GM18526 (cell line): ENCODE results near the gene LHCGR.

Experiments used
- POLR2A ChIP-seq: IDR thresholded peaks from 3 replicates; pipeline ENCODE4 v1.6.1; 2011; ENCODE audit not compliant: insufficient read length; ENCODE audit errors: extremely low read depth

LHCGR gene

DNA sequence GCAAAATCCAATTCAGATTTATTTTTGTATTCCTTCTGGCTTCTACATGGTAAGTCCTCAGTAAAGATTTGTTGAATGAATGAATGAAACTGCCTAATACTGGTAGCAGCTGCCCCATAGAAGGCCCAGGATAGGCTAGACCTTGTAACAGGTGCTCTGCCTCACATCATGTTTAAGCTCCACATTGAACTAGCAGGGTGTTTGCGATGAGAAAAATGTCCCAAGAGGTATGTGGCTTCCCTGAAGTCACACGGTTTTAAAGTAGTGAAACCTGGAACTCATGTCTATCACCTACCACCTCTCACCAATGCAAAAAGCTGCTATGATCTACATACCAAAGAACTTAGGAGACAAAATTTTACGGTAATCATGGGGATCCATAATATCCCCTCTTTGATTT is 765 bp upstream of the LHCGR start:
- TF ChIP-seq POLR2A, result no peak

DNA sequence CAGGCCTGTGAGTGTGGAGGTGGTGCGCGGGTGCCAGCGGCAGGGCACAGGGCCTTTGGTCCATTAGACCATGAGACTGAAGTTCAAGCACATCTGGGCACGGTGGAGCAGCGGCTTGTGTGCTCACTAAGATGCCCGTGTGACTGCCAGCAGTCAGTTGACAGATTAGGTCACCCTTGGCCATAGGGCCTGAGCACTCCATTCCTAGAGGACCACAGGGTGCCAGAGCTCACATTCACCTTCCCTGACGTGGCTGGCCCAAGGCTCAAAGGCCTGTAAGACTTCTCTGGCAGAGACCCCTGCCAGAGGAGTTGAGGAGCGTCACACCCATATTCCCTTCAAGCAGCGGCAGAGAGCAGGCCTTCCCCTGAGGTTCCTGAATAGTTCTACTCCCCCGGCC is 650 bp downstream of the LHCGR start:
- no peak for TF ChIP-seq POLR2A

DNA sequence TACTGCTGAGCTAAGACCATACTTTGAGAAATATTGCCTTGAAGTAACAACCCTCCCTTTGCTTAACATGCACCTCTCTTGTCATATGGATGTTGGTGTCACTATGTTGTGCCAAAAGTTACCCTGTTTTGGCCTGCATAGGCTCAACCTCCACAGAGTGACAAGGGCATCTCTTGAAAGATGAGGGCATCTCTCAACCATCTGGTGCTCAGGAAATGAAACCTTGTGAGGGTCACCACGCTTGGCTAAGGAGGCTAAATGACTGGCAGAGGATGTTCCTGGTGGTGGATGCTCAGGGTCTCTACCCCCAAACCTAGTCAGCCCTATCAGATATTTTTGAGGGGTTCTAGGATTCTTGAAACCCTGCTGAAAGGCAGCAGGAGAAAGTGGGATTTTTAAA is 2.3 kb downstream of the LHCGR start:
- TF ChIP-seq POLR2A, result no peak

DNA sequence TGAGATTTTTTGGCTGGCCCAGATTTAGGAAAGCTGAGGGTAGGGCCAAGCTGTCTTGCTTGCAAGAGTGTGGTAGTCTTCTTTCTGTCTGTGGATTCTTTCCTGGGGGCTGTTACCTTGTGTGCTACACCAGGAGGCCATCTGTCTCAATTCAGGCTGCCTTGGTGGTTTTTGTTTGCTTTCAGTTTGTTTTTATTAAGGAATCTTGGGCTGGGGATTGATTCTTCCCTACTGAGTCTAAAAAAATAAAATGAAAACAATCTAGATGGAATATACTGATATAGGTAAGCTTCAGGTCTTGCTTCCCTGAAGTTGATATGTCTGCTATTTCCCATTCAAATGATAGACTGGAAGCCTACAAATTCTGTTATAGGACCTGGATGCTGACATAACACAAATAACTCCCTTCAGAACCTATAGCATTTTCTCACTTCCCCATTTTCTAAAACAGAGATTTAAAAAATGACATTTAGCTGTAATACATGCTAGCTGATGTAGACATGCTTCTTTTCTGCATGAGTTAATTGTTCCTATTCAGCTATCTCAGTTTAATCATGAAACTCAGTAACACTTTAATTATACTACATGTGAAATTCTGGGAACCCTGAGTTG is 5.3 kb downstream of the LHCGR start:
- no peak for TF ChIP-seq POLR2A

DNA sequence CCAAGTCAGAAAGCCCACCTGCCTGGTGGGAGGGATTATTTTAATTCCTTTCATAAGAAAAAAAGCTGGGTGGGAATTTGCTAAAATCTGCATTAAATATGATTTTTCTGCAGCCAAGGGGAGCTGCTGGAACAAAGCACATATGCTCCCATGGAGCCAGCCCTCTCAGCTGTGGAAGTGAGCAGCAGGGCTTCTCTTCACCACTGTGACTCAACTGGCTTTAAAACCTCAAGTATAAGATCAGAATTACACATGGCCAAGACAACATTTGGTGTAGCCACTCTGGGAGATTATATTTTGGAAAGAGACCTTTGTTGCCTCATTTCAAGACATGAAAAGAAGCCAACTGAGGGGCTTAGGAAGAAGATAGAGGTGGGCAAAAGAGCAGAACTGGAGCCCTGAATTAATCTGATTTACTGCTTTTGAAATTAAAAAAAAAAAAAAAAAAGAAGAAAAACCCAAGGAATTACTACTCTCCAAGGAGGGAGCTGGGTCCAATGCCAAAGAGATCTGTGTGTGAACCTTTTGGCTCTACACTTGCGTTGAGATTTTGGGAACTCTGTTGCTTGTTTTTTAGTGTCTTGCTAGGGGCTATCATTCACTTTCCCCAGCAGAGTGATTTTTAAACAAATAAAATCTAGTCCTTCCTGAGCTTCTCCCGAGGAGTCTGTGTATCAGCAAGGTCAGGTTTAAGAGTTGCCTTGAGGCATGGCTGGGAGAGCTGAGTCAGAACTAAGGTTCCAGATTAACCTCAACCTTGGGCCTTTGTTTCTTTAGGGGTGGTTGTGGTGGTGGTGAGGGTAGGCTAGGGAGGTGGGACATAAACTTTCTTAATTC is 6.0 kb downstream of the LHCGR start:
- no peak for TF ChIP-seq POLR2A

DNA sequence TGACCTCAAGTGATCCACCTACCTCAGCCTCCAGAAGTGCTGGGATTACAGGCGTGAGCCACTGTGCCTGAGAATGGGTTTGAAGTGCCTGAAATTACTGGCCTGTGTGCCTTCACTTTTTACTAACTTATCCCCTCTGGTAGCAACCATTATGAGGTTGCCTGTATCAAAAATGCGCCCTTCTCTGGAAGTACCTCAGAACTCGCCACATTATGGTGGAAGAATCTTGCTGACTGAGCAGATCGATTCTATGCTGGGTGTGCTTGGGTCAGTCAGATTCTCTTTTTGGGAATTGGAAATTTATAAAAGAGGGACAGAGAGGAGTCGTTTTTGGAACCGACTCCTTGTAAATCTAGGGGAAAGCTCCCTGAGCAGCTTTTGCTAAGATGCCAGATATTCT is 8.2 kb downstream of the LHCGR start:
- TF ChIP-seq POLR2A, result no peak

DNA sequence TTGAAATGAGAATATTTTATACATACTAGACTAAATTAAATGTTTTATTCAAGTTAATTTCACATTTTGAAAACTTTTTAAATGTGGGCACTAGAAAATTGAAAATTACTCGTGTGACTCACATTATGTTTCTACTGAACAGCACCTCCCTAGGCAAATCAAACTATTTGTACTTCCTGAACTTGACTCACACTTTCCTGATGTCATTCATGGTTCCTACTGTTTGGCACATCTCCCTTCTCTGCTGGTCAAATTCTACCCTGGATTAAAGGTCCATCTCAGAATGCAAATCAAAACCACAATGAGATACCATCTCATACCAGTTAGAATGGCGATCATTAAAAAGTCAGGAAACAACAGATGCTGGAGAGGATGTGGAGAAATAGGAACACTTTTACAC is 16.7 kb downstream of the LHCGR start:
- no peak for TF ChIP-seq POLR2A

DNA sequence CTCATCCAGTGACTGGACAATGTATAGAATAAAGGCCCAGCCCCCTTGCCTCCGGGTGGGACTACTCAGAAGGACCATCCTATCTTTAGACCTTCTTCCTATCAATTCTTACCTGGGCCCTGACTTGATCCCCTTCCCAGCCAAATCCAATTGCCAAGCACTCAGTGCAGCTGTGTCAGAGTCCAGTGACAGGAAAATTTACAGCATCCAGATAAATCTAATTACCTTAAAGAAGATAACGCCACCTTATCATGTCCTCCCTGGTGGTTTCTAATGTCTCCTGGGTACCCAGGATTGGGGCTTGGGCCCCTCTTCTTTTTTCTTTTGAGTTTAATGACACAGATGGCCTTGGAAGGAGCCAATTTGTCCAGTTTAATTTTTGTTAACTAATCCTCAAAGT is 19.3 kb downstream of the LHCGR start:
- no peak for TF ChIP-seq POLR2A

DNA sequence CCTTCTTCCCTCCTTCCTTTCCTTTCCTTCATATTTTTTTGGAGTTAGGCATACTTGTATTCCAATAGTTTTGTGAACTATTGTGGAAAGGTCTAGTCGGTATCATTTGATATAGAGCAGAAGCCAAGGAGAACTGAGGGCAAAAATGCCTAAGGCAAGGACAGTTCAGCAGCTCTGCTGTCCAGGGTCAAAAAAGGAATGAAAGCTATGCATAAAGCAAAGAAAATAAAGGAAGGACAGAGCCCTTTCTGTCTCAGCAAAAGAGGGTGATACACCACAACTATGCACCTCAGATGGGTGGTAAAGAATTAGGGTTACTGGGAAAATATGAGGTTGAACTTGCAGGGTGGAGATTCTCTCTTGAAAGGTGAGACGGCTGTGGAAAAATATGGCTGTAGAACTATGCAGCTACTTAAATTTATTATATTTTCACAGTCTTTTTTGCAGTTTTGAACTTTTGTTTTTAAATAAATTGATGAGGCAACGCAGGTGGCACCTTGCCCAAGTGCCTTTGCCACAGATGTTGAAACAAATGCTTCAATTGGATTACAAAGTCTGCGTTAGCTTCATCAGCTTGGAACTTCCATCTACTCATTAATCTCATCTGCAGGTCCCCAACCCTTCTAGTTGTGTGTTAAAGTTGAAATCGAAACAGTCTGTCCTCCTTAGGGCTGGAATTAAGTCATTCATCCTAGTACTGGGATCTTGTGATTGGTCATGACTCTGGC is 20.8 kb downstream of the LHCGR start:
- TF ChIP-seq POLR2A, result no peak

DNA sequence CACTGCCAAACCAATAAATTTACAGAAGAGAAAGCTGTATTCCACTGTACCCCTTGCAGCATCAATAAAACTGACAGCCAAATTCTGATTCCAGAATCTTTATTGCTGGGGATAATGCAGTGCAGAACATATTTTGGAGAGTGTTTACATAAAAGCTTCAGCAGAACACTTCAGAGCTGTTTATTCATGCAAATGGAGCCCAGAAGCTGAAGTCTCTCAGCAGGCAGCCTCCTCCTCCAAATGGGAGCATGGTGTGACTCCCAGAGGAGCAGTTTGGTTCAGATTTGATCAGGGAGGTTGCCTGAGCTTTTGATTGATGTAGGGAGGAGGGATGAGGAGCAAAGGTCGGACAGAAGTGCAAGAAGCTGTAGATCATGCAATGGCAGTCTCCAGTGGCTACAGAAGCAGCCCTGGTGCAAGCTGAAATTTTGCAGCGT is 22.4 kb downstream of the LHCGR start:
- TF ChIP-seq POLR2A, result no peak

DNA sequence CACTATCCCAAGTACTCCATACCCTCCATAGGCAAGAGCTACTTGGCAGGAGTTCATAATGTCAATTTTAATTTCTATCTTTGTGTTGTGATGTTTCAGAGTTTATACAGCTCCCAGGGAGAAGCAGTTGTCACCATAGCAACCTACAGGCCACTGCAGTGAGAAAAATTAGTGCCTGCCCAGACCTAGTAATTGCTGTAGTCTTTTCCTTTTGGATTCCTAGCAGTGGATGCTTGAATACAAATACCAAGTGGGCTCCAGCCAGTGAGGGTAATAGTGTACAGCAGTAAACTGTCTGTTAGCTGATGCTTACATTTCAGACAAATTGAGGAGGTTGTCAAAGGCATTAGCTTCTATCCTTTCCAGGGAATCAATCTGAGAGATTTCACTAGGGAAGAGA is 26.7 kb downstream of the LHCGR start:
- TF ChIP-seq POLR2A, result no peak

DNA sequence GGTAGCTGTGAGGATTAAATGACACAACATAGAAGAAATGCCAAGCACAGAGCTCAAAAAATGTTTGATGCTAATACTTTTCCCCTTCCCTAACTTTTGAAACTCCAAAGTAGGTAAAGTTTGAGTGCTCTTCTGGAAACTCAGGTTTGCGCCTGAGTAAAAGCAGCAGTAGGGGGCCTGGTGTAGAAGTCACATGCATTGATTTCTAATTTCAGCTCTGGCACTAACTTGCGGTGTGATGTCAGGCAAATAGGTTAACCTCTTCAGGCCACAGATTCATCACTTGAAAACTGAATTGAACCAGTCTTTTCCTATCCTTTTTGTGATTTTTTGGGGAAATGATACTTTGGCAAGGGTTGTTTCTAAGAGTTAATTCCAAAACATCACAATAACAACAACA is 27.2 kb downstream of the LHCGR start:
- TF ChIP-seq POLR2A, result no peak

DNA sequence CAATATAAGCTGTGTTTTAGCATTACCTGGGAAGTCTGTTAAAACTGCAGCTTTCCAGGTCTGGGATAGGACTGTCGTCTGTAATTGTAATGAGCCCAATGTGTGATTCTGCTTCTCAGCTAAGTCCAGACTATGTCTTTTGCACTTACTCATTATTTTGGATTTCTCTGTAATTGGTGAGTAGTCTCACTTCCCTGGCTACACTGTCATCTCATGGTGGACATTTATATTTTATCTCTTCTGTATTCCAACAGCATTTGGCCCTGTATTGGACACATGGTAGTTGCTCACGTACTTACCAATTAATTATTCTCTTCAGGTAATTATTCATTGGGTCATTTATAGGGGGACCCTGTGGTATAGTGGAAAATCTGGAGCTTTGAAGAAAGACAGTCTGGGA is 28.0 kb downstream of the LHCGR start:
- TF ChIP-seq POLR2A, result no peak

DNA sequence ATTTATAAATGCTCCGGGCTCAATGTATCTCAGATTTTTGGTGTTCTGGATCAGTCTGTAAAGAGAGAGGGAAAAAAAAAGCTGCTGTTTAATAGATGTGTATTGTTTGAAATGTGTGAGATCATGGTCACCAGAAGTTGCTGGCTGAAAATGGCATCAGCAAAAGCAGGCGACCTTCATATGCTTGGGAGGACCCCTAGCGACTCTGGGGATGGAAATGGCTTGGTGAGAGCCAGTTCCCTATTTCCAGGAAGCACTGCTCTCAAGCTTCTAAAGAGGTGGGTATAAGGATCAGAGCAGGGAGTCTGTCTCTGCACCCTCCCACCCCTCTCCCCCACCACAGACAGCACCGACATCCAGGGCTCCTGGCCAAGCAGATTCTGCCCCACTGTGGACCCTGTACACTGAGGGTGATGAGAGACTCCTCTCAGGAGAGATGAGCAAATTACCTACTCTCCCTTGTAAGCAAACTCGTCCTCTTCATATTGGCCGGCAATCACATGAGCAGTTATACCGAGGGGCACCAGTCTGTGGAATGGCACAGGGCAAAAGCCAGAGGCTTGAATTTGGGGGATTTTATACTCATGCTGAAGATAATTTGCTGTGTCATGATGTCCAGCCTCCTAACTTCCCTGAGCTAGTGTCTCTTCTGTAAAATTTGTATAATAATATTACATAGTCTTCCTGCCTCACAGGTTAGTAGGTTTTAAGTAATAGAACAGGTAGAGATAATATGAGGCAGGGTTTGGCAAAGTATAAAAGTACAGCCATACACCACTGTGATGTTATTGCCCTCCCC is 29.6 kb downstream of the LHCGR start:
- TF ChIP-seq POLR2A, result no peak

DNA sequence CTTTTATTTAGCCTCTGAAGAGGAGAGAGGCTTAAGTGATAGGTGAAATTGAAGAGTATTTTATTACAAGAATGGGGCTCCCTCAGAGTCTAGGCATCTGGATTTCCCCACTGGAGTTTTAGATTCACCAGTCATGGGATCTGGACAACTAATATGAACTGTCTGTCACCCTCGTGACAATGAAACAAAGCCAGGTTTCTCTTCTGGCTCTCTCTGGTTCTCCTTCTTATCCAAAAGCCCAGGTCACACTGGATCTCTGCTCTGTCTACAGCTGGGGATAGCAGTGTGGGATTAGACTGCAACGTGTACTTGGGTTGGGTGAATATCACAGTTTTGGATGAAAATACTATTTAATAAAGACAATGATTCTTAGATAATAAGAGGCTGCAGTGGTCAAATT is 31.2 kb downstream of the LHCGR start:
- TF ChIP-seq POLR2A, result no peak

DNA sequence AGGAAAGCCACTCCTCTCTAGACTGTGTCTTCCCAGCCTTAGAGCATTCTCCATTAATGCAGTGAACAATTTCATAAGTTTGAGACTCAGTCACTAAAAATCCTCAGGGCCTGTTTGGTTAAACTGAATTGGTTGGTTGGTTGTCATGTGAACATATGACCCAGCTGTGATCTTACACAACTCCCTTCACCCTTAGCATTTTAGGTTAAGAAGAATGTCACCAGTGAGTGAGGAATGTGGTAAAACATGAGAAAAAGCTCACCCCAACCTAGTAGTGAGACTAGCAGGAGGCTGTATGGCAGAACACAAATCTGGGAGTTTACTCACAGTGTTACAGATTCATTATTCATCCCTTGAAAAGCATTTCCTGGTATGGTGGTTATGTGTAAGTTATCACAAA is 32.4 kb downstream of the LHCGR start:
- no peak for TF ChIP-seq POLR2A

DNA sequence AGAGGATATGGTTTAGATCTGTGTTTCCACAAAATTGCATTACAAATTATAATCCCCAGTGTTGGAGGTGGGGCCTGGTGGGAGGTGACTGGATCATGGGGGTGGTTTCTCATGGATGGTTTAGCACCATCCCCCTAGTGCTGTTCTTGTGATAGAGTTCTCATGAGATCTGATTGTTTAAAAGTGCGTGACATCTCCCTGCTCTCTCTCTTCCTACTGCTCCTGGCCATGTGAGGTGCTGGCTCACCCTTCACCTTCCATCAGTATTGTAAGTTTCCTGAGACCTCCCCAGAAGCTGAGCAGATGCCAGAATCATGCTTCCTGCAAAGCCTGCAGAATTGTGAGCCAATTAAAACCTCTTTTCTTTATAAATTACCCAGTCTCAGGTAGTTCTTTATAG is 33.1 kb downstream of the LHCGR start:
- no peak for TF ChIP-seq POLR2A
